Posterior cingulate gyrus (tissue), 11 donors: Measurements from ENCODE around the gene CSNK1G2.

ENCODE experiments used
- DNase-seq, 10 donors: peaks; one replicate each; pipeline versions ENCODE4 v3.0.0 to v3.0.0-alpha.2; 2020 to 2021; ENCODE audit warnings: mixed read lengths in 3 of 10
- intact Hi-C: fragments of 100-400 bp; cut with DNase I; formaldehyde crosslinking; loops from one replicate; pipeline ENCODE4 v1.15.1; 2023

The CSNK1G2 gene

DNA sequence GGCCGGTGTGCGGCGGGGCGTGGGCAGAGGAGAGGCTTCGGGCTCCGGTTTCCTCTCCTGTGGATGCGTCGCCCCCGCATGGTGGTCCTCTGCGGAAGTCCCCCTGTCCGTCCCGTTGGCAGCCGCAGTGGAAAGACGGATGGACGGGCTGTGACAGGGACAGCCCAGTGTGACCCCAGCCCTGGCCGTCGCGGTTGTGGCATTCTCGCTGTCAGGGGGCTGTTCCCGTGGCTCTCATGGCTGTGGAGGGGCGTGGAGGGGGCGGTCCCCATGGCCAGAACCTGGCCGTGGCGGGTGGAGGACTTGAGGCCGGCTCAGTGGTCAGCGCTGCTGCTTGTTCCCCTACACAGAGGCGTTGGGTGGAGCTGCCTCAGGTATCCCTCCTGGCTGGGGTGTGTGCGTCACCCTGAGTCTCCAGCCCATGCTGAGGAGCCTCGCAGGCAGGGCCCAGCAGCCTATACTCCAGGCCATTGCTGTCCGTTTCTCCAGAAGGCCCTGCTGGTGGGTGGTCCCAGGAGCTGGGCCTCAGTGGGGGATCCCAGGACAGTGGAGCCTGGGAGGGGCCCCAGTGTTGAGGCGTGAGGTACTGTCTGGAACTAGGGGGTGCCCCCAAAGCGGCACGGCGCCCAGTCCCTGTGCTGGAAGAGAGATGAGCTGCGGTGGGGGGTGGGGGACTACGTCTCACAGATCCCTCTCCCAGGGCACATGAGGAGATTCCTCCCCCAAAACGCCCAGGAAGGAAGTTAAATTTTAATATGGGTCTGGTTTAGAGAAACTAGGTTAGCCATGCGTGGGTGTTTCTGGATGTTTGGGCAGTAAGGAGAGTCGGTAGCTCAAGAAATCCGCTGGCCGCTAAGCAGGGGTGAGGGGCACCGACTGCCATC, 20.3 kb downstream of the CSNK1G2 start:
- no peak for DNase-seq

DNA sequence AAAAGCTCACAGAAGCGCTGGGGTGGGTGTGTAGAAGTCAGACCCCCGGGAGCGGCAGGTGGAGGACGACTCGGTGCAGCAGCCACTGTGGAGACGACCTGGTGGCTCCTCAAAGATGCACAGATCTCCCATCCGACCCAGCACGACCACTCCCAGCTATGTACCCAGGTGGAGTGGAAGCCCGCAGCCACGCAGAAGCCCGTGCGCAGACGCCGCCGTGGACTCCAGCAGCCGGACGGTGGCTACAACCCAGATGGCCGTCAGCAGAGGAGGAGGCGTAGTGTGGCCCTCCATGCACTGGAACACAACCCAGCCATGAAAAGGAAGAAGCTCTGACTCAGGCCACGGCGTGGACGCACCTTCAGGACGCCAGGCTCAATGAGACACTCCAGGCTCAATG, 21.7 kb downstream of the CSNK1G2 start:
- intact Hi-C loops, result no loop called here
- no peak for DNase-seq

More for the DNA sequence above, 20.3 kb downstream of the CSNK1G2 start:
- intact Hi-C loops, result no loop called here

DNA sequence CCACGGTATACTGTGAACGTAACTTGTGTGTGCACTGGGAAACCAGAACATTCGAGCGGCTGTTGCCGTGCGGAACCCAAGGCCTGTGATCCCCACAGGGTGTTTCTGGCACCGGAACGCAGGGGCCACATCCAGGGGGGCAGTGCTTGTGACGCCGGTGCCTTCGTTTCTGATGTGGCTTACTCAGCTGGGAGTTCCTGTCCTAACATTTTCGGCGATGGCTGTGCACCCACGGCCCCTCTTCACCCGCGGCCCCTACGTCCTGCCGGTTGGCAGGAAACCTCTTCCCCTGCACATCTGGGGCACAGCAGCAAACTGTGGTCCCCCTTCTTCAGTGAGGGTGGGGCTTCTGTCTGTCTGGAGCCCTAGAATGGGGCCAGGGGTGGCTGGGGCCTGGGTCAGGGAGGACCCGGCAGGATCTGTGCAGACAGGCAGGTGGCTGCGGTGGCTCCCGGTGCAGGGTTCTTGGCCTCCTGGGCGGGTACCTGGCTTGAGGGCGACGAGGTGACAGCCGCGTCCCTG, 26.2 kb downstream of the CSNK1G2 start:
- peak in 1 of 10 donors; percentile 77 for DNase-seq
- intact Hi-C loops, result no loop called here

DNA sequence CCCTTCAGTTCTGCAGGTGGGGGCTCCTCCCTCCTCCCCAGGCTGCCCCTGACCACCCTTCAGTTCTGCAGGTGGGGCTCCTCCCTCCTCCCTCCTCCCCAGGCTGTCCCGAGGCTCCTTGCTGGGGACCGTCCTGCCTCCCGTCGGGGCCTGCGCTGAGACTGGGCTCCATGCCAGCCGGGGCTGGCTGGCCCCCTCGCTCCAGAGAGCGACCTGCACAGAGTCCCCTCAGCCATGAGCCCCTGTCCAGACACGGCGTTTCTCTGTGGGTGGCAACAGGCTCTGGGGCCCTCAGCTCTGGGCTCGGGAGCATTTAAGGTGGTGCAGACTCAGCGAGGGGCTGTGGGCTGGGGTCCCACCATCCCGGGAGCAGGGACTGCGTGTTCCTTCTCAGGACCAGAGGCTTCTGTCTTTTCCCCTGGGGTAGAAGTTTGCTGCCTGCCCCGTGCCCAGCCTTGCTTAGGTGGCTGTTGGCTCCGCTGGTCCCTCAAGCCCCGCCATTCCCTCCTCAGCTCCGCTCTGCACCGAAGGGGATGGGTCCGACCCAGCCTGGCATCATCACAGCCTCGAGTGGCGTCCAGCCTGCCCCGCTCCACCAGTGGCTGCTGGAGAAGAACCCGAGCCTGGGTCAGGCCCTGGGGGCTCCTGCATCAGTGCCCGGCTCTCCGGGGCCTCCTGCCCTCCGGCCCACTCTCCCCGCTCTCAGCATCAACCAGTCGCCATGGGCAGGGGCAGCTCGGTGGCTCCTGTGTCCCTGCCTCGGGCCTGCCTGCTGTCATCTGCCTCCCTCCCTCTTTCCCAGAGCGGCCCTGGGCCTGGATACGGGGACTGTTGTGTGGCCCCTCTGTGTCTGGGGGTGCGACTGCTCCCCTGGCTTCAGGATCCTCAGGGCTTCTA, 27.6 kb downstream of the CSNK1G2 start:
- DNase-seq, result no peak
- intact Hi-C loops, result no loop called here

DNA sequence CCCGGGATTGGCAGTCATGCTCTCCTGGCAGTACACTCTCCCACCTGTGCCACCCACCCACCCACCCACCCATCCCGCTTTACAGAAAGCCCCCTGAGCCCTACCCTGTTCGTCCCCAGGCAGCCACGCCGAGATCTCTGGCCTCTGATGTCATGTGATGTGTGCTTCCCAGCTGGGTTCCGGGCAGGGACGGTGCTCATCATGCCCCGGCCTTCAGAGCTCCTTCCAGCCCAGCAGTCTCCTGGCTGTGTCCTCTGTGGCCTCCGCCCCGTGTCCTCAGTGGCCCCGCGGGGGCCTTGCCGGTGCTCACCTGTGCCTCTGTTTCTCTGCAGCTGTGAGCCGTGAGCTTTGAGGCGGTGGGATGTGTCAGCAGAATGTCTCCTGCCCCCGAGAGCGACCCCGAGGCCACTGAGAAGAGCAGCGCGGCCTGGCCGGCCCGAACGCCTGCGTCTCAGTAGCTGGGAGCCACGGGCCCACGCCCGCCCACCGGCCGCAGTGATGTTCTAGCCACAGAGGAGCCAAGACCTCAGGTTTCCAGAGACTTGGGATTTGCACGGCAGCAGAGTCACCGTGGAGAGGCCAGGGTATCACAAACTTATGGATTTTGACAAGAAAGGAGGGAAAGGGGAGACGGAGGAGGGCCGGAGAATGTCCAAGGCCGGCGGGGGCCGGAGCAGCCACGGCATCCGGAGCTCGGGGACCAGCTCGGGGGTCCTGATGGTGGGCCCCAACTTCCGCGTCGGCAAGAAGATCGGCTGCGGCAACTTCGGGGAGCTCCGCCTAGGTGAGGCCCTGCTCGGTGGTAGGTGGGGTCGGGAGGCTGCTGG, 28.4 kb downstream of the CSNK1G2 start:
- intact Hi-C loops, result no loop called here
- peak in 1 of 10 donors; percentile 74 for DNase-seq

DNA sequence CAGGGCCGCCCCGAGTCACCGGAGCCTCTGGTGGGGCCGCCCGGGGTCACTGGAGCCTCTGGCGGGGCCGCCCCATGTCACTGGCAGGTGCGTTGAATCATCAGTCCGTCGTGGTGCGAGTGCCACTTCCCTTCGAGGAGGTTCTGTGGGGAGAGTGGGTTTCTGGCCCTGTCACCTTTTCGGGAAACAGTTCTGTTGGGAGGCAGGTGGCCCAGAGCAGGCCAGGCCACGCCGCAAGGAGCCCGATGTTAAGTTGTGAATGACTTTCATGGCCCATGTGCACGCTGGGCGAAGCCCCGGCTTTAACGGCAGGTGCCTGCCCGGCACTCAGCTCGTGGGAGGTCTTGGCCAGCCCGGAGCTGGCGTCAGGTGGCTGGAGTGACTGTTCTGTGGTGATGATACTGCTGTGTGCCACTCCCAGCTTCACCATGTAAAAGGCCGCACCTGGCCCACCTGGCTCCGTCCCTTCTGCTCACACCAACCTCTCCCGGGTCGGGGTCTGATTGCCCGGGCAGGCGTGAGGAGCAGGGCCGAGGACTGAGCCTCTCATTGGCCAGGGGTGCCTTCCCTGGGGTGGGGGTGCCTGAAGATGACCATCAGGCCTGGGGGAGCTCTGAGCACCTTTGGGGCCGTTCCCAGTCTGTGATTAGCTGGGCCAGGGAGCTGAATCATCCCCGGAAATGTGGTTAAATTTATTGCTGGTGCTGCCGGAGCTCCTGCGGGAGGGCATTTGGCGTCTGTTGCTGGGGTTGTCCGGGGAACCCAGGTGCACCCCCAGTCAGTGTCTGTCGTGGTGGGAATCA, 29.2 kb downstream of the CSNK1G2 start:
- DNase-seq, result peak in 1 of 10 donors; percentile 81
- intact Hi-C loops, result no loop called here

DNA sequence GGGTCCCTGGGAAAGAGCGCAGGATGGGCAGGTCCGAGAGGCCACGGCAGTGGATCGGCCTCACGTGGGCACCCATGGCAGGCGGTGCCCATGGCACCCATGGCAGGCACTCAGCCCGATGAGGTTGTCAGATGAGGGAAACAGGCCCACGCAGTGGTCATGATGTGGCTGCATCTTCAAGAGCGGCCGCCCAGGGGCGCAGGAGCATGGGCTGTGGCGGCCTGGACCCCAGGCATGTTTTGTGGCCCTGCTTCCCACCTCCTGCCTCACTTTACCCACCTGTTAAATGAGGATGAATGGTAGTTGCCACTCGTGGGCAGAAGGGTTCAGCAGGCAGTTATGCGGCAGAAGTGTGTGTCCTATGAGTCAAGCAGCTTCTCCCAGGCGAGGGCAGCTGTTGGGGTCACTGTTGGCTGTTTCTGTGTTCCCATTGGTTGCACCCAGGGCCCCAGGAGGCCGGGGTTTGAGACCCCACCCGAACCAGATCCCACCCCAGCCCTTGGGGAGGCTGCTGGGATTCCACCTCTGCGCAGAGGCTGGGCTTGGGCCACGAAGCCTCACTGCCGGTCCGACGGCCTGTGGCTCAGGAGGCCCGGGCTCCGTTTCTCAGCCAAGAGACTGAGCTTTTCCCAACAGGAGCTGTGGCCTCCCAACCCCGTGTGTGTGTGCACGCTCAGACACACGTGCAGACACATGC, 30.0 kb downstream of the CSNK1G2 start:
- DNase-seq, result peak in 1 of 10 donors; percentile 84
- intact Hi-C loops, result no loop called here

DNA sequence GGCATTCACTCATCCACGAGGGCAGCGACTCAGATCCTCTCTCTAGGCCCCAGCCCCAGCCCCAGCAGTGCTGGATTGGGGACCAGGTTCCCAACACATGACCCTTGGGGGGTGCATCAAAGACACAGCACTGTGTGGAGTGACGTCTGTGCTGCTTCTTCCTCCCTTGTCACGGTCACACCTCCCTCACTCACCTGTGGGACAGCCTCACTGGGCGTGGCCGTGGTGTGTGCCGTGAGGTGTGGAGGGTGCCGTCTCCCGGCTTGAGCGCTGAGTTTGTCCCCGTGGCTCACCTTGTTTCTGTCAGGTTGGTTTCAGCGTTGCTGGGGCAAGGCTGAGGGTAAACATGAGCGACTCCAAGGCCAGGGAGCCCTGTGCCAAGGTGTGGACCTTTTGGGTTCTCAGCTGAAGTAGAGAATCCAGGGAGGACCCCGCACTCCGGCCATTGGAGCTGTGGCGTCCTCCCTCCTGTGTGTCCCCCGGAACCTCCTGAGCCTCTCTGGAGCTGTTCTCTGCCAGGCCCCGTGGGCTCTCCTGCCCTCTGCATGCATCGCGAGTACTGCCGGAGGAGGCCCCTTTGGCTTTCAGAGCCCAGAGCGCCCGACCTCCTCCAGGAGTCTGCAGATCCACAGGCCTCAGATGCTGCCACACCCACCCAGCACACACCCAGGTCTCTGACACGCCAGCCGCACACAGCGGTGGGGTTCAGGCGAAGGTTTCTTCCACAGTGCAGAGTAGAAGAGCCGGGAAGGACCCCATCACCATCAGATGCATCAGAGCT, 33.6 kb downstream of the CSNK1G2 start:
- no peak for DNase-seq
- intact Hi-C loops, result no loop called here

DNA sequence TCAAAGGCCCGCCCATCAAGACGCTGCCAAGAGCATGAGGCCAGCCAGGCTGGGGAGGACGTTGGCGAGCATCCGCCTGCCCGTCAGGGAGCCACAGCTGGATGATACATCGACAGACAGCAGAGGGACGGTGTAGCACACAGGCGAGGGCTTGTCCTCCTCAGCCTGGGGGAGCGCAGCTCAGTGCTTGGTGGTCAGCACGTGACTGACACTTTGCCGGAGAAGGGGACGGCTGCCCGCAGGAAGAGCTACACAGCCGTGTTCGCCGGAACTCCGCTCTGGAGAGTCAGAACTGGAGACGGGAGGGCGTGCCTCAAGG, 34.1 kb downstream of the CSNK1G2 start:
- DNase-seq, result peak in 5 of 10 donors; percentile 28 to 94 (median 35)
- intact Hi-C loops, result no loop called here

DNA sequence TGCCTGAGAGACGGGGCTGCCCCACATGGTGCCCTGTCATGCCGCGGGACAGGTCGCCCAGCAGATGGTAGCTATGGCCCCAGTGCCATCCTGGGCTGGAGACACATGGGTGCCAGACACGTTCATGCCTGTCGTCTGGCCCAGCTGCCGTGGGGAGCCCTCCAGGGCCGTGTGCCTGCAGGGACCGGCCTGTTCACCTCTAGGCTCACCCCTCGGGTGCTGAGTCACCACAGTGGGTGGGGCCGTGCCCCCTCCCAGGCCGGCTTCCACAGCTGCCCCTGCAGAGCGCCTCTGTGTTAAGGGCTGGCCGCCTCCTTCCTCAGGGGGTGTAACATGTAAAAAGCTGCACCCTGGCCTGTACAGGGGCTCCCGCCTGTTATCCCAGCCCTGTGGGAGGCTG, 36.1 kb downstream of the CSNK1G2 start:
- no peak for DNase-seq
- intact Hi-C loops, result no loop called here

DNA sequence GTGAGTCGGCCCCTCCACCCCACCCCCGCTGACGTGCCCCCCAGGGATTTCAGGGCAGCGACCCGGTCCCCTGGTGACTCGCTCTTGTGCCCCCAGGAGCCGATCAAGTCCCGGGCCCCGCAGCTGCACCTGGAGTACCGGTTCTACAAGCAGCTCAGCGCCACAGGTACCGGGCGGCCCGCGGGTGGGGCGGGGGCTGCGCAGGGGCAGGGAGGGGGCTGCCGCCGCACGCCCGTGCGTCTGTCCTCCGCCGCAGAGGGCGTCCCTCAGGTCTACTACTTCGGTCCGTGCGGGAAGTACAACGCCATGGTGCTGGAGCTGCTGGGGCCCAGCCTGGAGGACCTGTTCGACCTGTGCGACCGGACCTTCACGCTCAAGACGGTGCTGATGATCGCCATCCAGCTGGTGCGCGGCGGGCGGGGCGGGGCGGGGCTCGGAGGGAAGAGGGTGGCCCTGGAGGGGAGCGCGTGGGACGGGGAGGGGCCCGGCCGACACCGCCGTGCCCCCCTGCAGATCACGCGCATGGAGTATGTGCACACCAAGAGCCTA, 37.4 kb downstream of the CSNK1G2 start:
- intact Hi-C loops, result no loop called here

DNA sequence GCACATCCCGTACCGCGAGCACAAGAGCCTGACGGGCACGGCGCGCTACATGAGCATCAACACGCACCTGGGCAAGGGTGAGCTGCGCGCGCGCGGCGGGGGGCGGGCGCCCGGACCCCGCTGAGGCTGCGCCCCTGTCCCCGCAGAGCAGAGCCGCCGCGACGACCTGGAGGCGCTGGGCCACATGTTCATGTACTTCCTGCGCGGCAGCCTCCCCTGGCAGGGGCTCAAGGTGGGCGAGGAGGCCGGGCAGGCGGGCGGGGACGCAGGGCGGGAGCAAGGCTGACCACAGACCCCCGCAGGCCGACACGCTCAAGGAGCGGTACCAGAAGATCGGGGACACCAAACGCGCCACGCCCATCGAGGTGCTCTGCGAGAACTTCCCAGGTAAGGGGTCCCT, 38.0 kb downstream of the CSNK1G2 start:
- intact Hi-C loops, result no loop called here
- DNase-seq, result no peak

More for the DNA sequence above, 37.4 kb downstream of the CSNK1G2 start:
- no peak for DNase-seq

DNA sequence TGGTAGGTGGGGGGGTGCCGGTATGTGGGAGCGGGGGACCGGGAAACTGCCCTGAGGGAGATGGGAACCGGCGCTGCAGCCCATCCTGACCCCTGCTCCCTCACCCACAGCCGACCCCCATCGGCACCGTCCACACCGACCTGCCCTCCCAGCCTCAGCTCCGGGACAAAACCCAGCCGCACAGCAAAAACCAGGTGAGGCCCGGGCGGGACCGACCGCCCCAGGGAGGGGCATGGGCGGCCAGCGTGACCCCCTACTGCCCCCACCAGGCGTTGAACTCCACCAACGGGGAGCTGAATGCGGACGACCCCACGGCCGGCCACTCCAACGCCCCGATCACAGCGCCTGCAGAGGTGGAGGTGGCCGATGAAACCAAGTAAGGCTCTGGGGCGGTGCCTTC, 38.7 kb downstream of the CSNK1G2 start:
- intact Hi-C loops, result no loop called here
- no peak for DNase-seq

DNA sequence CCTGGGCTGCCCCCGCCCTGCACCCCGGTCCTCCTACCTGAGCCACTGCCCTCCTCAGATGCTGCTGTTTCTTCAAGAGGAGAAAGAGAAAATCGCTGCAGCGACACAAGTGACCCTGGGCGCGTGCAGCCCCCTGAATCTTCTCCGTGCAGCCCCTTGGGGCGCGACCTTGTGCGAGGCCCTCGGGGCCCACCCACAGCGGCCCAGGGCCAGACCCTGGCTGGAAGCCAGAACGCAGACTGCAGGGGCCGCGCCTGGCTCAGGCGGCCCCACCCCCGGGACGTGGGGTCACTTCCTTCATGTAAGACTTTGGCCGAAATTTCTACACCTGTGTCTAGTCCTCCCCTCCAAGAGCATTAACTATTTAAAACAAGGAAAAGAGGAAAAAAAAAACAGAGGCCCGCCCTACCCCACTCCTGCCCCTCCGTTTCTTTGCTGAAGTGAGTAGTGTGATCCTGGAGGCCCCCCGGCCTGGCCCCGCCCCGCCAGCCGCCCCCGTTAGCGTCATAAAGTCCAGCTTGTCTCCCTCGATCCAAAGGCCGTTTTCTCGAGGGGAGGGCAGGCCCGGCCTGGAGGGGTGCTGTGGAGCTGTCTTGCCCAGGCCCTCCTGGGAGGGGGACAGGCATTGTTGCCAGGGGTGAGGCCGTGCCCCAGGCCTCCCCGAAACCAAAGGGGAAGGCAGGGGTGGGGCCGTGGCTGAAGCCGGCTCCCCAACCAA, 39.3 kb downstream of the CSNK1G2 start:
- intact Hi-C loops, result no loop called here
- DNase-seq, result no peak

DNA sequence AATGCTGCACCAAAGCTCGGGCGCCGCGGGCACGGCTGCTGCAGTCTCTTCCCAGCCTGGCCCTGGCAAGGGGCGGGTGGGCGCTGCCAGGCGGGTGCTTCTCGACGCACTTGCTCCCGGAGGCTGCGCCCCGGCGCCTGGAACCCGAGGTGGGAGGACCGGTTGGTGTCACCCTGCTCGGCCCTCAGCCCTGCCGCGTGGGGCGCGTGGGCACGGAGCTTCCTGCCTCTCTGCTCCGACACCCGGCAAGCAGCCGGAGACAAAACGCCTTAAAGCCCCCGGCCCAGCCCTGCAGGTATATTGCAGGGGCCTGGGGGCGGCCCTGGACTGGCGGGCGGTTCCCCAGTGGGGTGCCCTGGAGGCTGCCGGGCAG, 39.8 kb downstream of the CSNK1G2 start:
- intact Hi-C loops, result no loop called here
- DNase-seq, result no peak

DNA sequence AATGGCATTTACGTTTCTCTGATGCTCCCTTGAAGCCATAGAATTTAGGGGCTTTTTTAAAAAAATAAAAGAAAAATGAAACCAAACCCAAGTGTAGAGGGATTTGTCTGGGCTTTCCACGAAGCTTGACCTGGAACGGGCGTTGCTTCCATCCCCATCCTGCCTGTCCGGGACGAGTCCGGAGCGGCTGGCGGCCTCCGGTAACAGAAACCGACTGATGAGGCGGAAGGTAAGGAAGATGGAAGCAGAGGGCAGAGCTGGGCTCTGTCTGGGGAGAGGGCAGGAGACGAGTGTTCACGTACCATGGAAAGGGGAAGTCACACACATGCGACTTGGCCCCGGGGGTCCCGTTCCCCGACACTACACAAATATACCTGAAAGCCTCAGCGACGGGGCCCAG, 40.3 kb downstream of the CSNK1G2 start:
- no peak for DNase-seq
- intact Hi-C loops, result no loop called here

DNA sequence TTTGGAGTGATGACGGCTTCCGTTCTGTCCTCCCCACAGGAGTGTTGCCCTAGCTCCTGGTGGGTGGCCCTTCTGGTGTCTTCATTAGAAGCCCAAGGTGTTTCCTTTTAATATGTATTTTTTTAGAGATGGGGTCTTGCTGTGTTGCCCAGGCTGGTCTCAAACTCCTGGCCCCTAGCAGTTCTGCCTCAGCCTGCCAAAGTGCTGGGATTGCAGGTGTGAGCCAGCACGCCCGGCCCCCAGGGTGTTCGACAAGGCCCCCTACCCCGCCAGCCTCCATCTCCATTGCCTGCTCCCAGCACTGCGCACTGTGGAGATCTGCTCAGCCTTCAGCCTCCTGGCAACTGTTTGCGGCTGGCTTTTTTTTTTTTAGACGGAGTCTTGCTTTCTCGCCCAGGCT, 43.4 kb downstream of the CSNK1G2 start:
- intact Hi-C loops, result no loop called here
- no peak for DNase-seq
